ENCODE measurements around the gene CS.
A peak's percentile ranks its signal among the peaks of the same experiment; 100 is the strongest.

- TF ChIP-seq CTCF (IDR thresholded peaks at IDR 0.05; ENCODE audit: low read depth, low read length) (peak; percentile 32), POLR2A (IDR thresholded peaks at IDR 0.05; ENCODE audit: extremely low read depth, insufficient read length) (no peak)
These were observed 46.5 kb upstream of the CS start for GRCh38 chr12:56346675-56347074.

Data from NB4 (cell line).